H1 (cell line): Measurements from ENCODE around the gene SEMA3G. TPM values are rescaled to one million over a fixed set of nuclear protein-coding genes. Genes with fewer than 3 reads are reported as not detected.

ENCODE experiments used
- CTCF ChIA-PET: fragments of 300-600 bp; sonication (Branson Sonifier 250); formaldehyde crosslinking; loops from one replicate; lab custom pipeline; 2021; ENCODE audit not compliant: partially characterized antibody; lab: Charles Lee
- POLR2A ChIA-PET: fragments of 300-600 bp; sonication (Branson Sonifier 250); formaldehyde crosslinking; loops from one replicate; lab custom pipeline; 2021; ENCODE audit warnings: inconsistent platforms; ENCODE audit not compliant: partially characterized antibody; lab: Charles Lee
- DNase-seq, 2 experiments: peaks; one replicate each; pipeline versions ENCODE4 v3.0.0 to v3.0.0-alpha.2; 2010 to 2022; ENCODE audit warnings: low spot score in 2 of 2, low read depth in 1 of 2, mixed read lengths in 1 of 2
- FAIRE-seq: peaks from 2 replicates; lab custom pipeline; 2011; peaks lifted over from hg19 to GRCh38; lab: Jason Lieb, UNC
- H2AFZ ChIP-seq: 2 replicates; pipeline ENCODE4 v1.8.1; 2012; ENCODE audit warnings: low read length, inconsistent platforms
- H2AK5ac ChIP-seq: 2 replicates; pipeline ENCODE4 v1.6.1; 2013; ENCODE audit warnings: low read depth, low read length
- H2BK120ac ChIP-seq: replicated peaks from 2 replicates; pipeline ENCODE3; 2013; ENCODE audit warnings: low read depth, low read length, inconsistent platforms
- H2BK12ac ChIP-seq: 2 replicates; pipeline ENCODE4 v1.6.1; 2013; ENCODE audit warnings: low read depth, low read length
- H2BK15ac ChIP-seq: 2 replicates; pipeline ENCODE4 v1.6.1; 2013; ENCODE audit warnings: low read length
- H2BK20ac ChIP-seq: 2 replicates; pipeline ENCODE4 v1.6.1; 2013; ENCODE audit warnings: low read length
- H2BK5ac ChIP-seq: 2 replicates; pipeline ENCODE4 v1.6.1; 2013; ENCODE audit warnings: low read depth, low read length
- H3K14ac ChIP-seq: 2 replicates; pipeline ENCODE4 v1.6.1; 2013; ENCODE audit warnings: inconsistent platforms; ENCODE audit not compliant: insufficient read length
- H3K18ac ChIP-seq: 2 replicates; pipeline ENCODE4 v1.6.1; 2013; ENCODE audit warnings: low read length; ENCODE audit errors: extremely low read depth
- H3K23ac ChIP-seq: 2 replicates; pipeline ENCODE4 v1.6.1; 2013; ENCODE audit warnings: inconsistent platforms; ENCODE audit not compliant: insufficient read length
- H3K23me2 ChIP-seq: 2 replicates; pipeline ENCODE4 v1.6.1; 2013; ENCODE audit warnings: low read depth, low read length
- H3K27ac ChIP-seq: 2 replicates; pipeline ENCODE4 v1.6.1; 2011; ENCODE audit warnings: low read depth, low read length, inconsistent platforms
- H3K27me3 ChIP-seq, 4 experiments: replicated peaks in 1 of 4; 1 replicate in 1 of 4; 2 replicates in 3 of 4; pipeline versions ENCODE4 v1.6.1 to v1.8.1; 2011 to 2013; ENCODE audit warnings: low read length in 3 of 4, mild to moderate bottlenecking in 3 of 4, inconsistent platforms in 2 of 4, mixed read lengths in 2 of 4, moderate library complexity in 1 of 4; ENCODE audit not compliant: control insufficient read depth in 3 of 4, insufficient read depth in 3 of 4; ENCODE audit errors: extremely low read depth in 1 of 4
- H3K36me3 ChIP-seq, 4 experiments: 2 replicates each; pipeline versions ENCODE4 v1.6.1 to v1.8.1; 2011 to 2013; ENCODE audit warnings: mild to moderate bottlenecking in 4 of 4, low read length in 3 of 4, moderate library complexity in 2 of 4, control low read depth in 1 of 4, inconsistent platforms in 1 of 4; ENCODE audit not compliant: insufficient read depth in 4 of 4, control insufficient read depth in 2 of 4
- H3K4ac ChIP-seq: replicated peaks from 2 replicates; pipeline ENCODE3; 2013; ENCODE audit warnings: low read length, low read depth, mixed read lengths, inconsistent platforms; ENCODE audit not compliant: insufficient read length
- H3K4me1 ChIP-seq, 4 experiments: replicated peaks in 1 of 4; 1 replicate in 1 of 4; 2 replicates in 3 of 4; pipeline versions ENCODE4 v1.6.1 to v1.8.1; 2011 to 2013; ENCODE audit warnings: low read length in 3 of 4, inconsistent platforms in 2 of 4, mixed read lengths in 1 of 4; ENCODE audit not compliant: insufficient read depth in 4 of 4, control insufficient read depth in 3 of 4
- H3K4me2 ChIP-seq, 2 experiments: 2 replicates each; pipeline versions ENCODE4 v1.6.1 to v1.8.1; 2011 to 2013; ENCODE audit warnings: low read depth in 2 of 2, low read length in 2 of 2, control low read depth in 1 of 2, inconsistent platforms in 1 of 2, mild to moderate bottlenecking in 1 of 2; ENCODE audit not compliant: insufficient read depth in 1 of 2
- H3K4me3 ChIP-seq, 4 experiments: fragments of 200-600, 300-600 bp in 1 of 4; sonication (generic), shearing (Covaris generic), sonication (Bioruptor Twin) in 1 of 4; 2 replicates each; pipeline versions ENCODE4 v1.5.1 to v1.8.1; 2011 to 2016; ENCODE audit warnings: low read length in 4 of 4, low read depth in 3 of 4, control low read depth in 2 of 4, inconsistent platforms in 2 of 4, mild to moderate bottlenecking in 2 of 4, mixed read lengths in 1 of 4, moderate library complexity in 1 of 4; ENCODE audit not compliant: insufficient read depth in 2 of 4; ENCODE audit errors: extremely low read depth in 1 of 4
- H3K56ac ChIP-seq: replicated peaks from 2 replicates; pipeline ENCODE3; 2013; ENCODE audit warnings: low read depth, mild to moderate bottlenecking, mixed read lengths, low read length, inconsistent platforms; ENCODE audit not compliant: insufficient read length
- H3K79me1 ChIP-seq: 2 replicates; pipeline ENCODE4 v1.6.1; 2013; ENCODE audit warnings: low read depth, low read length, control low read depth
- H3K79me2 ChIP-seq, 2 experiments: 2 replicates each; pipeline versions ENCODE4 v1.6.1 to v1.8.1; 2012 to 2013; ENCODE audit warnings: low read length in 2 of 2, mild to moderate bottlenecking in 2 of 2, inconsistent platforms in 1 of 2; ENCODE audit not compliant: insufficient read depth in 2 of 2, control insufficient read depth in 1 of 2
- H3K9ac ChIP-seq, 4 experiments: replicated peaks in 1 of 4; 1 replicate in 1 of 4; 2 replicates in 3 of 4; pipeline versions ENCODE4 v1.6.1 to v1.8.1; 2011 to 2013; ENCODE audit warnings: low read depth in 3 of 4, low read length in 3 of 4, control low read depth in 2 of 4, mild to moderate bottlenecking in 2 of 4, moderate library complexity in 2 of 4, inconsistent platforms in 1 of 4; ENCODE audit errors: extremely low read depth in 1 of 4
- H3K9me3 ChIP-seq, 2 experiments: 2 replicates each; pipeline versions ENCODE4 v1.6.1 to v1.8.1; 2012 to 2013; ENCODE audit warnings: mild to moderate bottlenecking in 2 of 2, moderate library complexity in 2 of 2, control low read depth in 1 of 2, inconsistent platforms in 1 of 2, low read depth in 1 of 2, low read length in 1 of 2, mixed read lengths in 1 of 2; ENCODE audit not compliant: insufficient read depth in 2 of 2
- H4K20me1 ChIP-seq, 2 experiments: replicated peaks in 1 of 2; 2 replicates each; pipeline versions ENCODE3 to v1.8.1; 2011 to 2013; ENCODE audit warnings: inconsistent platforms in 2 of 2, low read length in 2 of 2, mild to moderate bottlenecking in 1 of 2; ENCODE audit not compliant: insufficient read depth in 2 of 2, control insufficient read depth in 1 of 2
- H4K5ac ChIP-seq: 2 replicates; pipeline ENCODE4 v1.6.1; 2013; ENCODE audit warnings: low read length, low read depth, mixed read lengths, inconsistent platforms; ENCODE audit not compliant: insufficient read length
- H4K8ac ChIP-seq: 2 replicates; pipeline ENCODE4 v1.8.0; 2013; ENCODE audit warnings: mild to moderate bottlenecking, moderate library complexity, low read length, inconsistent platforms; ENCODE audit not compliant: insufficient read depth; ENCODE audit errors: extremely low read depth
- H4K91ac ChIP-seq: replicated peaks from 2 replicates; pipeline ENCODE3; 2013; ENCODE audit warnings: low read length, mixed read lengths, inconsistent platforms; ENCODE audit not compliant: insufficient read length
- PHF8 ChIP-seq: fragments of 200-600 bp; sonication (generic); conservative IDR thresholded peaks from 2 replicates; pipeline ENCODE4 v1.7.1; 2012; ENCODE audit warnings: low read depth, mild to moderate bottlenecking, inconsistent platforms, low read length, moderate library complexity
- WGBS, 2 experiments: shearing (Covaris generic) in 1 of 2; methylation state at CpG; one replicate each; pipeline versions ENCODE4 v1.1.6 to v1.1.7; 2013 to 2015; ENCODE audit warnings: low lambda C conversion rate in 2 of 2, mixed read lengths in 2 of 2, inconsistent platforms in 1 of 2, low coverage in 1 of 2, missing lambda C conversion rate in 1 of 2; ENCODE audit not compliant: insufficient replicate concordance in 2 of 2, insufficient coverage in 1 of 2, insufficient read length in 1 of 2; ENCODE audit errors: extremely low coverage in 1 of 2, missing lambda C conversion rate in 1 of 2; 5-methylcytosine and 5-hydroxymethylcytosine counted together
- polyA plus RNA-seq, 7 experiments: library from polyadenylated mRNA; depleted of rRNA in 3 of 7; stranded (reverse) in 5 of 7; unstranded in 2 of 7; fragments of >200 nt in 5 of 7; fragments of 200-250 nt in 2 of 7; gene quantifications; 1 replicate in 5 of 7; 2 replicates in 1 of 7; 4 replicates in 1 of 7; pipeline versions ENCODE4 v1.2.1 to v1.2.3, GENCODE V29; 2011 to 2013; ENCODE audit warnings: missing spikeins in 2 of 7, mixed read lengths in 2 of 7
- total RNA-seq: library from RNA; stranded (reverse); fragmentation: NEBNext Ultra II Directional; extraction: Animal tissue kit (Norgen Biotek cat#: 25700); gene quantifications from 2 replicates; pipeline ENCODE4 v1.2.1, GENCODE V29; 2021

SEMA3G gene
- total and polyA plus RNA-seq, 2 of the 8 experiments (the other 6 are each of a cell fraction or from before 2014, with no cell fraction given), result 0.95 to 1.5 TPM

DNA sequence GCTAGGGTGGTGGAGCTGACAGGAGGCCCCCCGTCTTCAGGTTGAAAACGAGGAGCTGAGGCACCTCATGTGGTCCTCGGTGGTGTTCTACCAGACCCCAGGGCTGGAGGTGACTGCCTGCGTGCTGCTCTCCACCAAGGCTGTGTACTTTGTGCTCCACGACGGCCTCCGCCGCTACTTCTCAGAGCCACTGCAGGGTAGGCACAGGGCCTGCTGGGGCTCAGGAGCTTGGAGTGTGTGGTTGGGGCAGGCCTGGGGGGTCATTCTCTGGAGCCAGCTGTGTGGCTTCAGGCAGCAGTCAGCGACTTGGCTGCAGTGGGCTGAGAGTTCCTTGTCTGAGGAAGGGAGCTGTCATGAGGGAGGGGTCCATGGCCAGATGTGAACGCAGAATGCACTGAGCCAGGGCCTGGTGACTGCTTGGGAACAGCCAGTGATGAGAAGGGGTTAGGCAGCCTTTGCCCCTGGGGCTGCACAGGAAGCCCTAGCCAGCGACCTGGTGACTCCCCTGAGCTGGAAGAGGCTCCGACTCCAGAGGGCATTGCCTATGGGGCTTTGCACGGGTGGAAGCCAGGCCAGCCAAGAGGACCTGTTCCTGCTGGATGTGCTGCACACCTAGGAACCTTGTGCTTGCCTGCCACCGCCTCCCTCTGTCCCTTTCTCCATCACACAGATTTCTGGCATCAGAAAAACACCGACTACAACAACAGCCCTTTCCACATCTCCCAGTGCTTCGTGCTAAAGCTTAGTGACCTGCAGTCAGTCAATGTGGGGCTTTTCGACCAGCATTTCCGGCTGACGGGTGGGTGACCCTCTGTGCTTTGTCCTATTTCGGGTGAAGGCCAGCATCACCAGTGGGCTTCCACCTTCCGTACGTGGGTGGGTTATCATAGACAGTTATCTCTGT, 45.4 kb upstream of the SEMA3G start:
- POLR2A ChIA-PET, result interaction anchor here (0.8 to 3.0 kb wide), 10 partner anchors 8 to 65 kb away, joined by 3 to 16 read pairs (median 3); no protein-coding TSS in a partner anchor
- TF ChIP-seq PHF8, result no peak

More for the DNA sequence above, 45.4 kb upstream of the SEMA3G start:
- H4K91ac ChIP-seq, result no peak overlapping the region
- H4K8ac ChIP-seq, result no peak overlapping the region
- no peaks in the 10 kb centered on the region; the same call in 1 of the 2 replicates for H3K79me1 ChIP-seq
- H3K23ac ChIP-seq, result no peak overlapping the region
- no peaks in the 10 kb centered on the region for H3K79me2 ChIP-seq
- FAIRE-seq (no peak), DNase-seq (no peak)
- CTCF ChIA-PET, result interaction anchor here (1.0 to 2.0 kb wide), 6 partner anchors 8 to 62 kb away, joined by 3 to 7 read pairs (median 4); no protein-coding TSS in a partner anchor
- H2BK20ac ChIP-seq, result no peak overlapping the region
- no peak overlapping the region for H3K4me3 ChIP-seq
- no peak overlapping the region for H3K18ac ChIP-seq
- no peaks in the 10 kb centered on the region for H3K9me3 ChIP-seq
- no peak overlapping the region for H2BK120ac ChIP-seq
- whole genome bisulfite sequencing, 2 experiments, result 86% methylated on average over 21 of the region's 22 CpGs; no CpG with 5 or more reads in 1 of the 2 experiments
- no peak overlapping the region for H2BK15ac ChIP-seq
- H2BK12ac ChIP-seq, result no peak overlapping the region
- H3K56ac ChIP-seq, result no peak overlapping the region
- no peak overlapping the region for H3K4me2 ChIP-seq
- H3K27me3 ChIP-seq, result no peaks in the 10 kb centered on the region
- no peak overlapping the region for H3K9ac ChIP-seq
- peaks cover 0 to 22% of the 10 kb centered on the region in 2 experiments for H4K20me1 ChIP-seq
- peaks cover 21 to 60% (median 43%) of the 10 kb centered on the region in 4 experiments for H3K36me3 ChIP-seq
- H2AFZ ChIP-seq, result no peak overlapping the region
- no peak overlapping the region for H3K27ac ChIP-seq
- H2BK5ac ChIP-seq, result no peak overlapping the region; the same call in 1 of the 2 replicates
- H2AK5ac ChIP-seq, result no peak overlapping the region
- H4K5ac ChIP-seq, result no peak overlapping the region
- H3K23me2 ChIP-seq, result no peaks in the 10 kb centered on the region
- no peak overlapping the region for H3K14ac ChIP-seq
- peaks cover 0 to 5% (median under 1%) of the 10 kb centered on the region in 4 experiments; a peak in 3 of 7 replicates for H3K4me1 ChIP-seq
- H3K4ac ChIP-seq, result no peak overlapping the region
